GM23338 (cell line): ENCODE measurements around the gene ASB9. TPM values are rescaled to one million over a fixed set of nuclear protein-coding genes. Genes with fewer than 3 reads are reported as not detected.

Experiments
- ATAC-seq: fragments of 200-7000 bp; cut with Tn5 transposase; 3 replicates; pipeline ENCODE4 v1.9.1; 2020
- DNase-seq: peaks from one replicate; pipeline ENCODE4 v3.0.0-alpha.2; 2015; ENCODE audit warnings: low spot score
- H2AFZ ChIP-seq: fragments of 200-600 bp; sonication (generic); 2 replicates; pipeline ENCODE4 v1.8.0; 2016; ENCODE audit warnings: antibody characterized with exemption, mild to moderate bottlenecking, moderate library complexity
- H3F3A ChIP-seq: fragments of 200-600 bp; sonication (generic); replicated peaks from 2 replicates; pipeline ENCODE4 v1.8.0; 2017; ENCODE audit warnings: antibody characterized with exemption, mixed run types, low read depth
- H3K27ac ChIP-seq: fragments of 200-600 bp; sonication (generic); 2 replicates; pipeline ENCODE4 v1.6.1; 2016; ENCODE audit warnings: low read depth
- H3K27me3 ChIP-seq: fragments of 200-600 bp; sonication (generic); 2 replicates; pipeline ENCODE4 v1.8.0; 2016; ENCODE audit warnings: mild to moderate bottlenecking, mixed run types, moderate library complexity; ENCODE audit not compliant: insufficient read depth
- H3K36me3 ChIP-seq: fragments of 200-600 bp; sonication (generic); 2 replicates; pipeline ENCODE4 v1.8.0; 2016; ENCODE audit warnings: mild to moderate bottlenecking; ENCODE audit not compliant: insufficient read depth
- H3K4me1 ChIP-seq: fragments of 200-600 bp; sonication (generic); 2 replicates; pipeline ENCODE4 v1.8.0; 2016; ENCODE audit warnings: mild to moderate bottlenecking, moderate library complexity; ENCODE audit not compliant: insufficient read depth
- H3K4me2 ChIP-seq: fragments of 200-600 bp; sonication (generic); 2 replicates; pipeline ENCODE4 v1.7.1; 2017; ENCODE audit warnings: mixed run types
- H3K4me3 ChIP-seq: fragments of 200-600 bp; sonication (generic); 2 replicates; pipeline ENCODE4 v1.6.1; 2016; ENCODE audit warnings: mixed run types
- H3K79me2 ChIP-seq: fragments of 200-600 bp; sonication (generic); replicated peaks from 2 replicates; pipeline ENCODE4 v1.8.0; 2017; ENCODE audit warnings: mild to moderate bottlenecking; ENCODE audit not compliant: insufficient read depth
- H3K9me2 ChIP-seq: fragments of 200-600 bp; sonication (generic); 2 replicates; pipeline ENCODE4 v1.8.0; 2017; ENCODE audit not compliant: insufficient read depth
- H4K20me1 ChIP-seq: fragments of 200-600 bp; sonication (generic); replicated peaks from 2 replicates; pipeline ENCODE4 v1.8.0; 2017; ENCODE audit warnings: mild to moderate bottlenecking; ENCODE audit not compliant: insufficient read depth
- H3K27ac Mint-ChIP-seq: 2 replicates; pipeline ENCODE4 v1.8.0; 2020; ENCODE audit warnings: inconsistent platforms, mild to moderate bottlenecking, moderate library complexity, mixed read lengths
- H3K27me3 Mint-ChIP-seq: 3 replicates; pipeline ENCODE4 v1.8.0; 2022; ENCODE audit warnings: low read depth, mild to moderate bottlenecking, moderate library complexity, mixed read lengths, inconsistent platforms; ENCODE audit not compliant: insufficient read depth, poor library complexity
- H3K36me3 Mint-ChIP-seq: 3 replicates; pipeline ENCODE4 v1.8.0; 2021; ENCODE audit warnings: low read depth, mild to moderate bottlenecking, inconsistent platforms, moderate library complexity, mixed read lengths
- H3K4me1 Mint-ChIP-seq: 3 replicates; pipeline ENCODE4 v1.8.0; 2020; ENCODE audit warnings: mild to moderate bottlenecking, inconsistent platforms, mixed read lengths
- H3K4me3 Mint-ChIP-seq: 3 replicates; pipeline ENCODE4 v1.8.0; 2021; ENCODE audit warnings: moderate library complexity, mild to moderate bottlenecking, inconsistent platforms, mixed read lengths
- H3K9me3 Mint-ChIP-seq: 3 replicates; pipeline ENCODE4 v1.8.0; 2020; ENCODE audit warnings: moderate library complexity, mild to moderate bottlenecking, inconsistent platforms, mixed read lengths
- CREB1 ChIP-seq: fragments of 250-450 bp; sonication (Bioruptor Pico); IDR thresholded peaks from 2 replicates; pipeline ENCODE4 v1.5.0; 2020; ENCODE audit warnings: low read depth, mild to moderate bottlenecking, moderate library complexity
- EZH2 ChIP-seq: fragments of 200-600 bp; sonication (generic); IDR thresholded peaks from one replicate; pipeline ENCODE4 v1.8.0; 2017; ENCODE audit warnings: antibody characterized with exemption, mild to moderate bottlenecking, low read depth; ENCODE audit not compliant: unreplicated experiment
- EZH2phosphoT487 ChIP-seq: fragments of 200-600 bp; sonication (generic); IDR thresholded peaks from one replicate; pipeline ENCODE4 v1.8.1; 2018; ENCODE audit warnings: antibody characterized with exemption; ENCODE audit not compliant: unreplicated experiment
- JUNB ChIP-seq: IDR thresholded peaks from one replicate; pipeline ENCODE4 v1.6.1; 2016; ENCODE audit warnings: antibody characterized with exemption; ENCODE audit not compliant: unreplicated experiment
- NANOG ChIP-seq: IDR thresholded peaks from 2 replicates; pipeline ENCODE4 v1.6.1; 2016; ENCODE audit warnings: antibody characterized with exemption, borderline replicate concordance
- POLR2AphosphoS5 ChIP-seq: IDR thresholded peaks from 2 replicates; pipeline ENCODE4 v1.6.1; 2016; ENCODE audit warnings: antibody characterized with exemption, low read depth
- STAT1 ChIP-seq: IDR thresholded peaks from one replicate; pipeline ENCODE4 v1.6.1; 2016; ENCODE audit warnings: antibody characterized with exemption; ENCODE audit not compliant: unreplicated experiment
- ZNF114 ChIP-seq: fragments of 250-450 bp; sonication (Bioruptor Pico); IDR thresholded peaks from 2 replicates; pipeline ENCODE4 v1.5.0; 2020; ENCODE audit warnings: mild to moderate bottlenecking, moderate library complexity
- ZNF331 ChIP-seq: fragments of 250-450 bp; sonication (Bioruptor Pico); IDR thresholded peaks from 2 replicates; pipeline ENCODE4 v1.5.0; 2020; ENCODE audit warnings: low read depth, mild to moderate bottlenecking, moderate library complexity
- polyA plus RNA-seq: library from polyadenylated mRNA; unstranded; fragments of >200 nt; fragmentation: Nextera tagmentation; extraction: Ambion mirVana; gene quantifications from 2 replicates; pipeline ENCODE4 v1.2.1, GENCODE V29; 2016
- total RNA-seq: library from RNA; depleted of rRNA; stranded (reverse); fragments of >200 nt; shearing (Covaris generic); gene quantifications from 2 replicates; pipeline ENCODE4 v1.2.3, GENCODE V29; 2014
- TF ChIP-seq, protein P1 (sequence below): IDR thresholded peaks from 2 replicates; pipeline ENCODE4 v1.6.1; 2016; ENCODE audit warnings: antibody characterized with exemption
- TF ChIP-seq, protein P2 (sequence below), 2 experiments: fragments of 200-600 bp in 1 of 2; sonication (generic) in 1 of 2; conservative IDR thresholded peaks; 2 replicates each; pipeline versions ENCODE4 v1.5.1 to v1.6.1; 2016 to 2017; ENCODE audit warnings: antibody characterized with exemption in 2 of 2, low read depth in 2 of 2, mild to moderate bottlenecking in 2 of 2, moderate library complexity in 1 of 2
- TF ChIP-seq, protein P3 (sequence below): fragments of 250-450 bp; sonication (Bioruptor Pico); IDR thresholded peaks from 2 replicates; pipeline ENCODE4 v1.5.0; 2020; ENCODE audit warnings: mild to moderate bottlenecking, moderate library complexity
- TF ChIP-seq, protein P4 (sequence below): IDR thresholded peaks from one replicate; pipeline ENCODE4 v1.6.1; 2018; ENCODE audit warnings: antibody characterized with exemption; ENCODE audit not compliant: unreplicated experiment

ASB9 gene
- total and polyA plus RNA-seq, 2 experiments from 2014 or later: 0.37 to 0.42 TPM

DNA sequence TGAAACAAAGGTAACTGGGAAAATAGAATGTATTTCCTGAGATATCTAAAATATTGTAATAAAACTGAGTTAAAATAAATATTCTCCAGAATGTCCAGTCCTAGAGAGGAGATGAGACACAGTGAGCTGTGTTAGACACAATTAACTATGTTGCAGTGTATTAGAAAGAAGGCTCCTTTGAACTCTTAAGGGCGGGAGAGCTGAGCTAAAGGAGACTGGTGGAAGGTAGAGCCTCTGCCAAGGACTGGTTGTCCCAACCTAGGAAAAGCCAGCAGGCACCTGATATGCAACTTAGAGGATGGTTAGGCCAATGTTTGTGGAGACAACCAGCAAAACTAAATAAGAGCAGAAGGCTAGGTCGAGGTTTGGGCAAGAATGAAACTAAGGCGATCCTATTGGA is 41.2 kb upstream of the ASB9 start:
- Mint-ChIP-seq H3K9me3 (no peaks in the 10 kb centered on the region), H3K27ac (no peak overlapping the region), H3K4me3 (no peak overlapping the region), H3K27me3 (peaks cover 1% of the 10 kb centered on the region), H3K4me1 (no peaks in the 10 kb centered on the region), H3K36me3 (no peaks in the 10 kb centered on the region)
- Histone ChIP-seq H4K20me1 (no peaks in the 10 kb centered on the region), H3K4me2 (no peak overlapping the region), H3K27ac (no peak overlapping the region), H3K4me3 (no peak overlapping the region), H3K4me1 (no peaks in the 10 kb centered on the region), H3K36me3 (no peaks in the 10 kb centered on the region), H3F3A (no peaks in the 10 kb centered on the region), H2AFZ (no peak overlapping the region), H3K27me3 (no peaks in the 10 kb centered on the region), H3K9me2 (no peaks in the 10 kb centered on the region), H3K79me2 (no peaks in the 10 kb centered on the region)
- ATAC-seq (no peak), DNase-seq (no peak)
- TF ChIP-seq, protein P1, sequence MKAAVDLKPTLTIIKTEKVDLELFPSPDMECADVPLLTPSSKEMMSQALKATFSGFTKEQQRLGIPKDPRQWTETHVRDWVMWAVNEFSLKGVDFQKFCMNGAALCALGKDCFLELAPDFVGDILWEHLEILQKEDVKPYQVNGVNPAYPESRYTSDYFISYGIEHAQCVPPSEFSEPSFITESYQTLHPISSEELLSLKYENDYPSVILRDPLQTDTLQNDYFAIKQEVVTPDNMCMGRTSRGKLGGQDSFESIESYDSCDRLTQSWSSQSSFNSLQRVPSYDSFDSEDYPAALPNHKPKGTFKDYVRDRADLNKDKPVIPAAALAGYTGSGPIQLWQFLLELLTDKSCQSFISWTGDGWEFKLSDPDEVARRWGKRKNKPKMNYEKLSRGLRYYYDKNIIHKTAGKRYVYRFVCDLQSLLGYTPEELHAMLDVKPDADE: no peak
- TF ChIP-seq EZH2: no peak
- TF ChIP-seq, protein P2, sequence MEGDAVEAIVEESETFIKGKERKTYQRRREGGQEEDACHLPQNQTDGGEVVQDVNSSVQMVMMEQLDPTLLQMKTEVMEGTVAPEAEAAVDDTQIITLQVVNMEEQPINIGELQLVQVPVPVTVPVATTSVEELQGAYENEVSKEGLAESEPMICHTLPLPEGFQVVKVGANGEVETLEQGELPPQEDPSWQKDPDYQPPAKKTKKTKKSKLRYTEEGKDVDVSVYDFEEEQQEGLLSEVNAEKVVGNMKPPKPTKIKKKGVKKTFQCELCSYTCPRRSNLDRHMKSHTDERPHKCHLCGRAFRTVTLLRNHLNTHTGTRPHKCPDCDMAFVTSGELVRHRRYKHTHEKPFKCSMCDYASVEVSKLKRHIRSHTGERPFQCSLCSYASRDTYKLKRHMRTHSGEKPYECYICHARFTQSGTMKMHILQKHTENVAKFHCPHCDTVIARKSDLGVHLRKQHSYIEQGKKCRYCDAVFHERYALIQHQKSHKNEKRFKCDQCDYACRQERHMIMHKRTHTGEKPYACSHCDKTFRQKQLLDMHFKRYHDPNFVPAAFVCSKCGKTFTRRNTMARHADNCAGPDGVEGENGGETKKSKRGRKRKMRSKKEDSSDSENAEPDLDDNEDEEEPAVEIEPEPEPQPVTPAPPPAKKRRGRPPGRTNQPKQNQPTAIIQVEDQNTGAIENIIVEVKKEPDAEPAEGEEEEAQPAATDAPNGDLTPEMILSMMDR (conservative IDR thresholded peaks at IDR 0.05; ENCODE audit: low read depth in 2 of 2): no peak
- TF ChIP-seq ZNF114 (CRISPR knock-in tag): no peak
- TF ChIP-seq STAT1: no peak
- no peak for TF ChIP-seq POLR2AphosphoS5
- no peak for TF ChIP-seq CREB1 (CRISPR knock-in tag)
- TF ChIP-seq NANOG: no peak
- no peak for TF ChIP-seq JUNB
- TF ChIP-seq, protein P3, sequence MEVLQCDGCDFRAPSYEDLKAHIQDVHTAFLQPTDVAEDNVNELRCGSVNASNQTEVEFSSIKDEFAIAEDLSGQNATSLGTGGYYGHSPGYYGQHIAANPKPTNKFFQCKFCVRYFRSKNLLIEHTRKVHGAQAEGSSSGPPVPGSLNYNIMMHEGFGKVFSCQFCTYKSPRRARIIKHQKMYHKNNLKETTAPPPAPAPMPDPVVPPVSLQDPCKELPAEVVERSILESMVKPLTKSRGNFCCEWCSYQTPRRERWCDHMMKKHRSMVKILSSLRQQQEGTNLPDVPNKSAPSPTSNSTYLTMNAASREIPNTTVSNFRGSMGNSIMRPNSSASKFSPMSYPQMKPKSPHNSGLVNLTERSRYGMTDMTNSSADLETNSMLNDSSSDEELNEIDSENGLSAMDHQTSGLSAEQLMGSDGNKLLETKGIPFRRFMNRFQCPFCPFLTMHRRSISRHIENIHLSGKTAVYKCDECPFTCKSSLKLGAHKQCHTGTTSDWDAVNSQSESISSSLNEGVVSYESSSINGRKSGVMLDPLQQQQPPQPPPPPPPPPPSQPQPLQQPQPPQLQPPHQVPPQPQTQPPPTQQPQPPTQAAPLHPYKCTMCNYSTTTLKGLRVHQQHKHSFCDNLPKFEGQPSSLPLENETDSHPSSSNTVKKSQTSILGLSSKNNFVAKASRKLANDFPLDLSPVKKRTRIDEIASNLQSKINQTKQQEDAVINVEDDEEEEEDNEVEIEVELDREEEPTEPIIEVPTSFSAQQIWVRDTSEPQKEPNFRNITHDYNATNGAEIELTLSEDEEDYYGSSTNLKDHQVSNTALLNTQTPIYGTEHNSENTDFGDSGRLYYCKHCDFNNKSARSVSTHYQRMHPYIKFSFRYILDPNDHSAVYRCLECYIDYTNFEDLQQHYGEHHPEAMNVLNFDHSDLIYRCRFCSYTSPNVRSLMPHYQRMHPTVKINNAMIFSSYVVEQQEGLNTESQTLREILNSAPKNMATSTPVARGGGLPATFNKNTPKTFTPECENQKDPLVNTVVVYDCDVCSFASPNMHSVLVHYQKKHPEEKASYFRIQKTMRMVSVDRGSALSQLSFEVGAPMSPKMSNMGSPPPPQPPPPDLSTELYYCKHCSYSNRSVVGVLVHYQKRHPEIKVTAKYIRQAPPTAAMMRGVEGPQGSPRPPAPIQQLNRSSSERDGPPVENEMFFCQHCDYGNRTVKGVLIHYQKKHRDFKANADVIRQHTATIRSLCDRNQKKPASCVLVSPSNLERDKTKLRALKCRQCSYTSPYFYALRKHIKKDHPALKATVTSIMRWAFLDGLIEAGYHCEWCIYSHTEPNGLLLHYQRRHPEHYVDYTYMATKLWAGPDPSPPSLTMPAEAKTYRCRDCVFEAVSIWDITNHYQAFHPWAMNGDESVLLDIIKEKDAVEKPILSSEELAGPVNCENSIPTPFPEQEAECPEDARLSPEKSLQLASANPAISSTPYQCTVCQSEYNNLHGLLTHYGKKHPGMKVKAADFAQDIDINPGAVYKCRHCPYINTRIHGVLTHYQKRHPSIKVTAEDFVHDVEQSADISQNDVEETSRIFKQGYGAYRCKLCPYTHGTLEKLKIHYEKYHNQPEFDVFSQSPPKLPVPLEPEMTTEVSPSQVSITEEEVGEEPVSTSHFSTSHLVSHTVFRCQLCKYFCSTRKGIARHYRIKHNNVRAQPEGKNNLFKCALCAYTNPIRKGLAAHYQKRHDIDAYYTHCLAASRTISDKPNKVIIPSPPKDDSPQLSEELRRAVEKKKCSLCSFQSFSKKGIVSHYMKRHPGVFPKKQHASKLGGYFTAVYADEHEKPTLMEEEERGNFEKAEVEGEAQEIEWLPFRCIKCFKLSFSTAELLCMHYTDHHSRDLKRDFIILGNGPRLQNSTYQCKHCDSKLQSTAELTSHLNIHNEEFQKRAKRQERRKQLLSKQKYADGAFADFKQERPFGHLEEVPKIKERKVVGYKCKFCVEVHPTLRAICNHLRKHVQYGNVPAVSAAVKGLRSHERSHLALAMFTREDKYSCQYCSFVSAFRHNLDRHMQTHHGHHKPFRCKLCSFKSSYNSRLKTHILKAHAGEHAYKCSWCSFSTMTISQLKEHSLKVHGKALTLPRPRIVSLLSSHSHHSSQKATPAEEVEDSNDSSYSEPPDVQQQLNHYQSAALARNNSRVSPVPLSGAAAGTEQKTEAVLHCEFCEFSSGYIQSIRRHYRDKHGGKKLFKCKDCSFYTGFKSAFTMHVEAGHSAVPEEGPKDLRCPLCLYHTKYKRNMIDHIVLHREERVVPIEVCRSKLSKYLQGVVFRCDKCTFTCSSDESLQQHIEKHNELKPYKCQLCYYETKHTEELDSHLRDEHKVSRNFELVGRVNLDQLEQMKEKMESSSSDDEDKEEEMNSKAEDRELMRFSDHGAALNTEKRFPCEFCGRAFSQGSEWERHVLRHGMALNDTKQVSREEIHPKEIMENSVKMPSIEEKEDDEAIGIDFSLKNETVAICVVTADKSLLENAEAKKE (CRISPR knock-in tag): no peak
- TF ChIP-seq EZH2phosphoT487: no peak
- TF ChIP-seq, protein P4, sequence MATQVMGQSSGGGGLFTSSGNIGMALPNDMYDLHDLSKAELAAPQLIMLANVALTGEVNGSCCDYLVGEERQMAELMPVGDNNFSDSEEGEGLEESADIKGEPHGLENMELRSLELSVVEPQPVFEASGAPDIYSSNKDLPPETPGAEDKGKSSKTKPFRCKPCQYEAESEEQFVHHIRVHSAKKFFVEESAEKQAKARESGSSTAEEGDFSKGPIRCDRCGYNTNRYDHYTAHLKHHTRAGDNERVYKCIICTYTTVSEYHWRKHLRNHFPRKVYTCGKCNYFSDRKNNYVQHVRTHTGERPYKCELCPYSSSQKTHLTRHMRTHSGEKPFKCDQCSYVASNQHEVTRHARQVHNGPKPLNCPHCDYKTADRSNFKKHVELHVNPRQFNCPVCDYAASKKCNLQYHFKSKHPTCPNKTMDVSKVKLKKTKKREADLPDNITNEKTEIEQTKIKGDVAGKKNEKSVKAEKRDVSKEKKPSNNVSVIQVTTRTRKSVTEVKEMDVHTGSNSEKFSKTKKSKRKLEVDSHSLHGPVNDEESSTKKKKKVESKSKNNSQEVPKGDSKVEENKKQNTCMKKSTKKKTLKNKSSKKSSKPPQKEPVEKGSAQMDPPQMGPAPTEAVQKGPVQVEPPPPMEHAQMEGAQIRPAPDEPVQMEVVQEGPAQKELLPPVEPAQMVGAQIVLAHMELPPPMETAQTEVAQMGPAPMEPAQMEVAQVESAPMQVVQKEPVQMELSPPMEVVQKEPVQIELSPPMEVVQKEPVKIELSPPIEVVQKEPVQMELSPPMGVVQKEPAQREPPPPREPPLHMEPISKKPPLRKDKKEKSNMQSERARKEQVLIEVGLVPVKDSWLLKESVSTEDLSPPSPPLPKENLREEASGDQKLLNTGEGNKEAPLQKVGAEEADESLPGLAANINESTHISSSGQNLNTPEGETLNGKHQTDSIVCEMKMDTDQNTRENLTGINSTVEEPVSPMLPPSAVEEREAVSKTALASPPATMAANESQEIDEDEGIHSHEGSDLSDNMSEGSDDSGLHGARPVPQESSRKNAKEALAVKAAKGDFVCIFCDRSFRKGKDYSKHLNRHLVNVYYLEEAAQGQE: no peak
- no peak for TF ChIP-seq ZNF331 (CRISPR knock-in tag)
